PC-3 (cell line): ENCODE data around the gene HNRNPAB.

Experiments used
- CTCF ChIP-seq: fragments of 300-600 bp; sonication (generic); conservative IDR thresholded peaks from 2 replicates; pipeline ENCODE4 v1.5.1; 2017; ENCODE audit warnings: antibody characterized with exemption, low read depth, mild to moderate bottlenecking, low read length
- EZH2 ChIP-seq: fragments of 300-600 bp; sonication (generic); IDR thresholded peaks from one replicate; pipeline ENCODE4 v1.6.1; 2017; ENCODE audit warnings: antibody characterized with exemption, mild to moderate bottlenecking, low read length; ENCODE audit not compliant: unreplicated experiment

- TF ChIP-seq CTCF (no peak), EZH2 (no peak)
These were observed 5.6 kb upstream of the HNRNPAB start for GRCh38 chr5:178198706-178199105.
